HepG2 (cell line): ENCODE measurements around the gene ATXN2. TPM values are rescaled to one million over a fixed set of nuclear protein-coding genes. Genes with fewer than 3 reads are reported as not detected.
A peak's percentile ranks its signal among the peaks of the same experiment; 100 is the strongest.

Experiments
- AFF4 ChIP-seq: sonication (generic); formaldehyde crosslinking; IDR thresholded peaks from 2 replicates; pipeline ENCODE4 v1.4.0; 2020; ENCODE audit warnings: missing genetic modification reagents
- CBX5 ChIP-seq: sonication (generic); formaldehyde crosslinking; IDR thresholded peaks from 2 replicates; pipeline ENCODE4 v1.4.0; 2020; ENCODE audit warnings: missing genetic modification reagents, borderline replicate concordance
- CCAR2 ChIP-seq: fragments of 200-400 bp; formaldehyde crosslinking; optimal IDR thresholded peaks from 2 replicates; pipeline ENCODE3; 2018; ENCODE audit warnings: low read depth, mild to moderate bottlenecking, low read length, moderate library complexity
- ELF1 ChIP-seq: sonication (generic); formaldehyde crosslinking; IDR thresholded peaks from 2 replicates; pipeline ENCODE4 v1.4.0; 2020; ENCODE audit warnings: missing genetic modification reagents
- HMGXB3 ChIP-seq: sonication (generic); formaldehyde crosslinking; IDR thresholded peaks from 2 replicates; pipeline ENCODE4 v1.4.0; 2020; ENCODE audit warnings: missing genetic modification reagents, borderline replicate concordance
- HOMEZ ChIP-seq: IDR thresholded peaks from 2 replicates; pipeline ENCODE4 v1.6.1; 2016; ENCODE audit warnings: low read depth
- NFKBIZ ChIP-seq: IDR thresholded peaks from 2 replicates; pipeline ENCODE4 v1.6.1; 2018; ENCODE audit warnings: missing genetic modification reagents, missing compliant biosample characterization
- PLRG1 ChIP-seq: fragments of 450-650 bp; conservative IDR thresholded peaks from 2 replicates; pipeline ENCODE4 v1.6.1; 2016
- SRSF1 ChIP-seq: fragments of 200-400 bp; formaldehyde crosslinking; optimal IDR thresholded peaks from 2 replicates; pipeline ENCODE3; 2017; ENCODE audit warnings: mild to moderate bottlenecking, low read depth, low read length, moderate library complexity
- SRY ChIP-seq: sonication (generic); formaldehyde crosslinking; IDR thresholded peaks from 2 replicates; pipeline ENCODE4 v1.8.0; 2022; ENCODE audit warnings: mild to moderate bottlenecking, missing genetic modification reagents
- YY1 ChIP-seq: IDR thresholded peaks from 2 replicates; pipeline ENCODE4 v1.6.1; 2011; ENCODE audit warnings: low read length, low read depth, moderate library complexity, mild to moderate bottlenecking; ENCODE audit not compliant: insufficient read depth, insufficient replicate concordance
- ZNF562 ChIP-seq: sonication (generic); formaldehyde crosslinking; IDR thresholded peaks from 2 replicates; pipeline ENCODE4 v1.8.0; 2022; ENCODE audit warnings: missing genetic modification reagents, borderline replicate concordance
- ZNF605 ChIP-seq: sonication (generic); formaldehyde crosslinking; IDR thresholded peaks from 2 replicates; pipeline ENCODE4 v1.8.0; 2022; ENCODE audit warnings: mild to moderate bottlenecking, missing genetic modification reagents
- ZNF816 ChIP-seq: sonication (generic); formaldehyde crosslinking; IDR thresholded peaks from 2 replicates; pipeline ENCODE4 v1.8.0; 2022; ENCODE audit warnings: missing genetic modification reagents, mild to moderate bottlenecking, borderline replicate concordance
- polyA plus RNA-seq, 8 experiments: library from polyadenylated mRNA; depleted of rRNA in 3 of 8; stranded (reverse) in 7 of 8; unstranded in 1 of 8; fragments of >200 nt; fragmentation: Illumina TruSeq in 4 of 8; extraction: Trizol in 4 of 8; gene quantifications; 2 replicates each; pipeline versions ENCODE4 v1.2.1 to v1.2.3, GENCODE V29; 2011 to 2016; ENCODE audit warnings: low read depth in 4 of 8, missing spikeins in 1 of 8, mixed read lengths in 1 of 8; ENCODE audit not compliant: insufficient read depth in 1 of 8
- total RNA-seq, 5 experiments: library from RNA; depleted of rRNA; stranded (reverse); fragments of >200 nt; fragmentation: Illumina TruSeq; extraction: Trizol; gene quantifications; 2 replicates each; pipeline ENCODE4 v1.2.3, GENCODE V29; 2016; ENCODE audit warnings: low read depth in 1 of 5
- TF ChIP-seq, protein P1 (sequence below): sonication (generic); formaldehyde crosslinking; IDR thresholded peaks from 2 replicates; pipeline ENCODE4 v1.4.0; 2020; ENCODE audit warnings: missing genetic modification reagents
- TF ChIP-seq, protein P2 (sequence below): sonication (generic); formaldehyde crosslinking; IDR thresholded peaks from 2 replicates; pipeline ENCODE4 v1.5.0; 2020; ENCODE audit warnings: missing genetic modification reagents

ATXN2 gene
- total and polyA plus RNA-seq, 2 of the 13 experiments (the other 11 are each of a cell fraction or from before 2014, with no cell fraction given), result 18.1 to 27.1 TPM

DNA sequence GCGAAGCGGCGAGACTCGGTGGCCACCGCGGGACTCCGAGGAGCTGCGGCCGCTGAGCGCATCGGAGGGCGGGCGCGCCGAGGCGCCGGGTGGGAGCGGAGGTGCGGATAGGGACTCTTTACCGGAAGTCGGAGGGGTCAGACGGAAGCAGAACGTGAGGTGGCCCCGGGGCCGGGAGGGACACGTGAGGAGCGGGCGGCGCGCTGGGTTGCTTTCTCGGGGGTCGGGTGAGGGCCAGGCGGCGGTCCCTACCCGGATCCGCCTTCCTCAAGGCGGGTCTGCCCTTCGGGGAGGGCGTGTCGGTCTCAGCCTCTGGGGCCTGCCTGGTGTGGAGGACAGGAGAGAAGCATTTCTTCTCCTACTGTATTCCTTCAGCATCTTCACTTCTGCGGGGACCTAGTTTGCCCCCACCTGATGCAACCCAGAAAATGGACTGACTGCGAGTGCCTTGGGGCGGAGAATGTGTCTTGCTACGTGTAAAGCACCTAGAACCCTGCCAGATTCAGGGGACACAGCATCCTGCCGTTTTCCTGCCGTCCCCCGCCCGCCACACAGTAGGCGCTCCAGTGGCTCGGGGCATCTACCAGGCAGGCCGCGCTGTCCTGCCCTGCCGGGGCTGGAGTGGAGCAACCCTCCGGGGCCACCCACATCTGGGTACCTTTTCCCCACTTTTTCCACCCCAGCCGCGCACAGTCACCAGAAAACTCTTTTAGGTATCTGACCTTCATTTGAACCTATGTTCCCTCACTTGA is 514 bp upstream of the ATXN2 start (continued):
- no peak for TF ChIP-seq AFF4 (CRISPR knock-in tag)
- no peak for TF ChIP-seq ZNF605 (CRISPR knock-in tag)
- no peak for TF ChIP-seq HOMEZ (CRISPR knock-in tag)
- TF ChIP-seq ELF1 (CRISPR knock-in tag), result peak; percentile 41
- no peak for TF ChIP-seq NFKBIZ (CRISPR knock-in tag)
- TF ChIP-seq, protein P1, sequence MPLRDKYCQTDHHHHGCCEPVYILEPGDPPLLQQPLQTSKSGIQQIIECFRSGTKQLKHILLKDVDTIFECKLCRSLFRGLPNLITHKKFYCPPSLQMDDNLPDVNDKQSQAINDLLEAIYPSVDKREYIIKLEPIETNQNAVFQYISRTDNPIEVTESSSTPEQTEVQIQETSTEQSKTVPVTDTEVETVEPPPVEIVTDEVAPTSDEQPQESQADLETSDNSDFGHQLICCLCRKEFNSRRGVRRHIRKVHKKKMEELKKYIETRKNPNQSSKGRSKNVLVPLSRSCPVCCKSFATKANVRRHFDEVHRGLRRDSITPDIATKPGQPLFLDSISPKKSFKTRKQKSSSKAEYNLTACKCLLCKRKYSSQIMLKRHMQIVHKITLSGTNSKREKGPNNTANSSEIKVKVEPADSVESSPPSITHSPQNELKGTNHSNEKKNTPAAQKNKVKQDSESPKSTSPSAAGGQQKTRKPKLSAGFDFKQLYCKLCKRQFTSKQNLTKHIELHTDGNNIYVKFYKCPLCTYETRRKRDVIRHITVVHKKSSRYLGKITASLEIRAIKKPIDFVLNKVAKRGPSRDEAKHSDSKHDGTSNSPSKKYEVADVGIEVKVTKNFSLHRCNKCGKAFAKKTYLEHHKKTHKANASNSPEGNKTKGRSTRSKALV, result no peak
- TF ChIP-seq HMGXB3, result peak; percentile 31; the same call in 1 of the 2 replicates
- no peak for TF ChIP-seq PLRG1
- peak; percentile 31 for TF ChIP-seq CBX5 (CRISPR knock-in tag)
- TF ChIP-seq SRSF1, result no peak
- no peak for TF ChIP-seq ZNF562 (CRISPR knock-in tag)
- peak; percentile 26 for TF ChIP-seq YY1
- TF ChIP-seq ZNF816 (CRISPR knock-in tag), result peak; percentile 69; the same call in 1 of the 2 replicates
- peak; percentile 20; the same call in 1 of the 2 replicates for TF ChIP-seq SRY (CRISPR knock-in tag)
- TF ChIP-seq, protein P2, sequence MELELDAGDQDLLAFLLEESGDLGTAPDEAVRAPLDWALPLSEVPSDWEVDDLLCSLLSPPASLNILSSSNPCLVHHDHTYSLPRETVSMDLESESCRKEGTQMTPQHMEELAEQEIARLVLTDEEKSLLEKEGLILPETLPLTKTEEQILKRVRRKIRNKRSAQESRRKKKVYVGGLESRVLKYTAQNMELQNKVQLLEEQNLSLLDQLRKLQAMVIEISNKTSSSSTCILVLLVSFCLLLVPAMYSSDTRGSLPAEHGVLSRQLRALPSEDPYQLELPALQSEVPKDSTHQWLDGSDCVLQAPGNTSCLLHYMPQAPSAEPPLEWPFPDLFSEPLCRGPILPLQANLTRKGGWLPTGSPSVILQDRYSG (CRISPR knock-in tag), result no peak
- no peak for TF ChIP-seq CCAR2
